CD14-positive monocyte (primary cell): Measurements from ENCODE around the gene PRDM1. TPM values are rescaled to one million over a fixed set of nuclear protein-coding genes. Genes with fewer than 3 reads are reported as not detected.

ENCODE experiments used
- DNase-seq, 3 donors: peaks; one replicate each; pipeline ENCODE4 v3.0.0-alpha.2; 2011 to 2022
- H2AFZ ChIP-seq: 2 replicates; pipeline ENCODE4 v1.6.0; 2012; ENCODE audit warnings: mild to moderate bottlenecking, low read depth, low read length, inconsistent platforms; ENCODE audit not compliant: insufficient read depth, poor library complexity, severe bottlenecking
- H3K27ac ChIP-seq, 2 donors: 1 replicate in 1 of 2; 2 replicates in 1 of 2; pipeline ENCODE4 v1.5.1; 2012 to 2013; ENCODE audit warnings: low read length in 2 of 2, control low read depth in 1 of 2, inconsistent platforms in 1 of 2, low read depth in 1 of 2, mild to moderate bottlenecking in 1 of 2
- H3K27me3 ChIP-seq, 2 donors: one replicate each; pipeline versions ENCODE4 v1.6.0 to v1.6.1; 2011 to 2013; ENCODE audit warnings: low read length in 2 of 2; ENCODE audit not compliant: control insufficient read depth in 2 of 2, insufficient read depth in 2 of 2
- H3K36me3 ChIP-seq, 2 donors: replicated peaks in 1 of 2; 1 replicate in 1 of 2; 2 replicates in 1 of 2; pipeline versions ENCODE4 v1.5.1 to v1.6.1; 2012 to 2013; ENCODE audit warnings: low read length in 2 of 2, control low read depth in 1 of 2, inconsistent platforms in 1 of 2, mild to moderate bottlenecking in 1 of 2; ENCODE audit not compliant: insufficient read depth in 2 of 2, control insufficient read depth in 1 of 2
- H3K4me1 ChIP-seq, 2 donors: 1 replicate in 1 of 2; 2 replicates in 1 of 2; pipeline versions ENCODE4 v1.5.1 to v1.6.1; 2012 to 2013; ENCODE audit warnings: low read length in 2 of 2, control low read depth in 1 of 2, inconsistent platforms in 1 of 2, mild to moderate bottlenecking in 1 of 2, moderate library complexity in 1 of 2; ENCODE audit not compliant: insufficient read depth in 2 of 2, control insufficient read depth in 1 of 2
- H3K4me2 ChIP-seq: replicated peaks from 2 replicates; pipeline ENCODE3; 2012; ENCODE audit warnings: low read length, moderate library complexity, mild to moderate bottlenecking; ENCODE audit not compliant: poor library complexity, severe bottlenecking; ENCODE audit errors: extremely low read depth
- H3K4me3 ChIP-seq, 3 experiments: fragments of 200-600 bp in 1 of 3; sonication (generic) in 1 of 3; replicated peaks in 1 of 3; 1 replicate in 2 of 3; 2 replicates in 1 of 3; pipeline ENCODE4 v1.5.1; 2011 to 2013; ENCODE audit warnings: low read length in 3 of 3, mild to moderate bottlenecking in 3 of 3, control low read depth in 2 of 3, low read depth in 2 of 3, inconsistent platforms in 1 of 3, moderate library complexity in 1 of 3
- H3K79me2 ChIP-seq: 2 replicates; pipeline ENCODE4 v1.6.0; 2012; ENCODE audit warnings: mild to moderate bottlenecking, control low read depth, inconsistent platforms, low read length, moderate library complexity; ENCODE audit not compliant: insufficient read depth
- H3K9ac ChIP-seq: 2 replicates; pipeline ENCODE4 v1.6.0; 2017; ENCODE audit warnings: low read length, mild to moderate bottlenecking; ENCODE audit not compliant: insufficient read depth, poor library complexity, severe bottlenecking
- H3K9me3 ChIP-seq, 2 donors: replicated peaks in 1 of 2; 1 replicate in 1 of 2; 2 replicates in 1 of 2; pipeline versions ENCODE4 v1.5.1 to v1.6.1; 2012 to 2013; ENCODE audit warnings: low read length in 2 of 2, control low read depth in 1 of 2; ENCODE audit not compliant: control insufficient read depth in 1 of 2, insufficient read depth in 1 of 2
- H4K20me1 ChIP-seq: 2 replicates; pipeline ENCODE4 v1.6.0; 2012; ENCODE audit warnings: mild to moderate bottlenecking, low read length, control low read depth, moderate library complexity; ENCODE audit not compliant: insufficient read depth
- H3K27ac Mint-ChIP-seq, 7 donors: one replicate each; pipeline ENCODE4 v1.8.0; 2020; ENCODE audit warnings: mild to moderate bottlenecking in 7 of 7, mixed read lengths in 7 of 7, moderate library complexity in 6 of 7, inconsistent platforms in 2 of 7
- H3K27me3 Mint-ChIP-seq, 3 donors: one replicate each; pipeline ENCODE4 v1.8.0; 2021 to 2022; ENCODE audit warnings: low read depth in 3 of 3, mild to moderate bottlenecking in 3 of 3, mixed read lengths in 3 of 3, moderate library complexity in 3 of 3, inconsistent platforms in 1 of 3
- H3K36me3 Mint-ChIP-seq, 2 donors: one replicate each; pipeline ENCODE4 v1.8.0; 2020; ENCODE audit warnings: mixed read lengths in 2 of 2, inconsistent platforms in 1 of 2, mild to moderate bottlenecking in 1 of 2
- H3K4me1 Mint-ChIP-seq: one replicate; pipeline ENCODE4 v1.8.0; 2020; ENCODE audit warnings: mild to moderate bottlenecking, mixed read lengths
- H3K4me3 Mint-ChIP-seq, 2 donors: one replicate each; pipeline ENCODE4 v1.8.0; 2020; ENCODE audit warnings: mild to moderate bottlenecking in 2 of 2, mixed read lengths in 2 of 2, moderate library complexity in 1 of 2
- H3K9me3 Mint-ChIP-seq, 7 donors: one replicate each; pipeline ENCODE4 v1.8.0; 2020 to 2022; ENCODE audit warnings: mixed read lengths in 7 of 7, mild to moderate bottlenecking in 6 of 7, moderate library complexity in 6 of 7, inconsistent platforms in 2 of 7
- CTCF ChIP-seq: fragments of 200-600 bp; IDR thresholded peaks from one replicate; pipeline ENCODE4 v1.8.0; 2022; ENCODE audit warnings: antibody characterized with exemption, mild to moderate bottlenecking
- WGBS: methylation state at CpG from one replicate; pipeline ENCODE4 v1.1.5; 2013; ENCODE audit warnings: missing lambda C conversion rate; ENCODE audit not compliant: insufficient coverage; 5-methylcytosine and 5-hydroxymethylcytosine counted together
- intact Hi-C, 2 donors: fragments of 100-400 bp; cut with micrococcal nuclease; formaldehyde crosslinking; loops; one replicate each; pipeline versions ENCODE4 v1.15.0 to v1.15.1; 2023
- polyA plus RNA-seq, 3 donors: library from polyadenylated mRNA; depleted of rRNA in 1 of 3; unstranded in 2 of 3; stranded (reverse) in 1 of 3; fragments of 300-500 nt in 2 of 3; fragments of >200 nt in 1 of 3; fragmentation: Illumina TruSeq in 2 of 3; gene quantifications; 1 replicate in 2 of 3; 2 replicates in 1 of 3; pipeline ENCODE4 v1.2.3, GENCODE V29; 2012 to 2021

PRDM1 gene
- polyA plus RNA-seq, 3 donors, result 1.8 to 14.9 (median 5.2) TPM

- peaks cover 0 to 8% (median 3%) of the 10 kb centered on the region in 7 donors for H3K9me3 Mint-ChIP-seq
- no peak for TF ChIP-seq CTCF
- Histone ChIP-seq H3K4me2 (no peak overlapping the region), H2AFZ (no peak overlapping the region), H4K20me1 (no peaks in the 10 kb centered on the region), H3K9ac (no peak overlapping the region), H3K4me1 (peaks cover 6 to 11% of the 10 kb centered on the region in 2 donors), H3K9me3 (no peaks in the 10 kb centered on the region), H3K27ac (no peak overlapping the region), H3K79me2 (no peaks in the 10 kb centered on the region), H3K27me3 (no peaks in the 10 kb centered on the region), H3K36me3 (peaks cover 18 to 52% of the 10 kb centered on the region in 2 donors), H3K4me3 (no peak overlapping the region)
- intact Hi-C loops, result no loop called here
- 96% methylated on average over 17 of the region's 21 CpGs for WGBS
- H3K36me3 Mint-ChIP-seq, result peaks cover 48 to 53% of the 10 kb centered on the region in 2 donors
- DNase-seq, result no peak
- H3K27me3 Mint-ChIP-seq, result peaks cover 0 to 2% (median 0%) of the 10 kb centered on the region in 3 donors
- H3K4me3 Mint-ChIP-seq, result no peak overlapping the region
- peak overlapping the region in 2 of 7 donors; percentile 49 to 57 for H3K27ac Mint-ChIP-seq
- H3K4me1 Mint-ChIP-seq, result peaks cover 20% of the 10 kb centered on the region
Observed at GRCh38 chr6:106104941-106105340, 18.8 kb downstream of the PRDM1 start.

GRCh38 chr6:106105493-106105892 lies 19.4 kb downstream of the PRDM1 start:
- Histone ChIP-seq H3K79me2 (no peaks in the 10 kb centered on the region), H3K4me1 (peaks cover 6 to 11% of the 10 kb centered on the region in 2 donors), H4K20me1 (no peaks in the 10 kb centered on the region), H3K36me3 (peaks cover 18 to 49% of the 10 kb centered on the region in 2 donors), H3K9me3 (no peaks in the 10 kb centered on the region), H3K27me3 (no peaks in the 10 kb centered on the region), H2AFZ (no peak overlapping the region), H3K9ac (no peak overlapping the region), H3K27ac (no peak overlapping the region), H3K4me2 (no peak overlapping the region), H3K4me3 (no peak overlapping the region)
- H3K9me3 Mint-ChIP-seq, result peaks cover 0 to 8% (median 3%) of the 10 kb centered on the region in 7 donors
- no peak overlapping the region for H3K27ac Mint-ChIP-seq
- H3K4me1 Mint-ChIP-seq, result peaks cover 20% of the 10 kb centered on the region
- DNase-seq, result no peak
- no peak for TF ChIP-seq CTCF
- H3K27me3 Mint-ChIP-seq, result peaks cover 0 to 2% (median 0%) of the 10 kb centered on the region in 3 donors
- H3K4me3 Mint-ChIP-seq, result no peak overlapping the region
- peaks cover 46 to 52% of the 10 kb centered on the region in 2 donors for H3K36me3 Mint-ChIP-seq
- WGBS, result 97% methylated on average over 19 of the region's 22 CpGs
- intact Hi-C loops, result no loop called here
